Measurements from ENCODE around the gene LGALSL.

LGALSL gene

DNA sequence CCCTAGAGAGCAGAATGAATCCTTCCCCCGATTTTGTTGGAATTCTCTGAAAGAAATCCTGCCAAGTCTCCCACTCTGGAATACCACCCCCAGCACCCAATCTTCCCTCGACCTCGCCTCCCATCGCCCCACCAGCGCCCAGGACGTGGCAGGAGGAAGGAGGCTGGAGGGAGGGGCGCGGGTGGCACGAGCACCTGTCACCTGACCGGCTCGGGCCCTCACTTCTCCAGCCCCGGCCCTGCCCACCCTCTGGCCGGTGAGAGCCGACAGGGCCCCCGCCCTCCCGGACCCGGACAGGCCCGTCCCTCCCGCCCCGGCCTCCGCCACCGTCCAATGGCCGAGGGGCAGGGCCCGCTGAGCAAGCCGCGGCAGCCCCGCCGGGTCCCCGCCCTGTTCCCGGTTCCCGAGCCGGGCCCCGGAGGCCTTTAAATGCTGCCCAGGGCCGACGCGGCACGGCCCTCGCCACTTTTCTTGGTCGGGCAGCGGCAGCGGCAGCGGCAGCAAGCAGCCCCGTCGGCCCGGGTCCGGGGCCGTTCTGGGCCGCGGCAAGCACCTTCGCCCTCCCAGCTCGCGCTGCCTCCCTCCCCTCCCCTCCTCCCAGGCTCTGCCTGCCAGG, at the start of gene LGALSL:
TSS of gene LGALSL (plus strand) at position 393 of the 616 bp plus-strand sequence. CDS start 384 bp downstream, outside the sequence.
- DNase-seq = peak; percentile 85

DNA sequence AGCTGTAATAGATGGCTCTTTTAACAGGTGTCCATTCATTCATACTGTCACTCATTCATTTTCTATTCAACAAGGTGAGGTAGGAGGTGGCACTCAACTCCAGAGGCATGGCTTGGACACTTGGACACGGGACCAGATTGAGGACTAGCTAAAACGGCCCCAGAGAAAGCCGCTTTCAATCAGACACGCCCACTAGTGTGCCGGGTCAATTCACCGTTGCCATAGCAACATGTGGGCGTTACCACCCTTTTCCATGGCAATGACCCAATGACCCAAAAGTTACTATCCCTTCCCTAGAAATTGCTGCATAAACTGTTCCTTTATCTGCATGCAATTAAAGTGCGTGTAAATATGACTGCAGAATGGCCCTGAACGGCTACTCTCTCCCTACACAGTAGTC, 49.2 kb upstream of the LGALSL start:
- no peak for DNase-seq

GRCh38 chr2:64405581-64406406, 48.2 kb upstream of the LGALSL start:
- DNase-seq = no peak

DNA sequence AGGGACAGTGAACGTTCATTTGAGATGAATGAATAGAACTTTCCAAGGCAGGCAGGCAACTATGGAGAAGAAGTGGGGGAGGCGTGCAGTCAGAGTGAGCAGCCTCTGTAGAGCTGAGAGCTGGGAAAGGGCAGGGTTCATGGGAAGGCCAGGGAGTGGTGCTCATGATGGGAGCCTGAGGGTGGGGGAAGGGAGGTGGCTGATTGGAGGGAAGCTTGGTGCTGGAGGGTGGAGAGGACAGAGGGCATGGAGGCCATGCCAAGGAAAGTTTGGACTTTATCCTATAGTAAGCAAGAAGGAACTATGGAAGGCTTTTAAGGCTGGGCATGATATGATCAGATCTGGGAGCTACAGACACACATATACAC, 47.6 kb upstream of the LGALSL start:
- no peak for DNase-seq

DNA sequence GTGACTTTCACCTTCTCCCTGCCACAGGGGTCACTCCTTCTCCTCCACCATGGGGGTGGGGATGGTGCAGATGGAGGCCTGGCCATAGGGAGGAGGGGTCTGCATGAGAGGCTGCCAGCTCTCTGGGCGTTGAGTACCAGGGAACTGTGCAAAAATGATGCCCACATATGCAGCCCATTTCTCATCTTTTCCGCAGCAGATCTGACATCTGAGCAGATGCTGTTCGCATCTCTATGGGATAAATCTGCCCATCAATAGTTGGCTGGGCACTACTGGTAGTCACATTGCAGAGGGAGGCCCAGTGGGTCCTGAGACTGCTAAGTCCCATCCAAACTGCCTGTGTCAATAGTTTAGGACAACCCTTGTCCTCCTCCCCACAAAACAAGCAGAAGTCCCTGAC, 45.9 kb upstream of the LGALSL start:
- DNase-seq = no peak

DNA sequence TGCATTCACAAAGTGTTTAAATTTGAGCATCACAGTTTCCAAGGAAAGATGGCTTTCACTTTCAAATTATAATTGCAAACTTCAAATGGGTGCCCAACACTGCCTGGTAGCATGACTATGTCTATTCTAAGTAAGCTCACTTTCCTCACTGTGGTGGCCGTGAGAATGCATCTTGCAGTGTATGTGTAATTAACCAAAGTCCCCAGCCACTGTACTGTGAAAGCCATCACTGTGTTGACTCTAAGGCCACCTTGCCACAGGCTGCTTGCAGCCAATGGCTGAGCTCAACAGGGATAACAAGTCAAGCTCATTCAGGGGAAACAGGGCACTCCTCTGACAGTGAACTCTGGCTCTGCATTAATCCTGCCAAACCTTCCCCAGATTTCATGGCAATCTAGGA, 43.3 kb upstream of the LGALSL start:
- no peak for DNase-seq

- DNase-seq = no peak
These were observed 41.3 kb upstream of the LGALSL start for GRCh38 chr2:64412671-64413070.

- DNase-seq = no peak
These were observed 39.1 kb upstream of the LGALSL start for GRCh38 chr2:64414736-64415435.

DNA sequence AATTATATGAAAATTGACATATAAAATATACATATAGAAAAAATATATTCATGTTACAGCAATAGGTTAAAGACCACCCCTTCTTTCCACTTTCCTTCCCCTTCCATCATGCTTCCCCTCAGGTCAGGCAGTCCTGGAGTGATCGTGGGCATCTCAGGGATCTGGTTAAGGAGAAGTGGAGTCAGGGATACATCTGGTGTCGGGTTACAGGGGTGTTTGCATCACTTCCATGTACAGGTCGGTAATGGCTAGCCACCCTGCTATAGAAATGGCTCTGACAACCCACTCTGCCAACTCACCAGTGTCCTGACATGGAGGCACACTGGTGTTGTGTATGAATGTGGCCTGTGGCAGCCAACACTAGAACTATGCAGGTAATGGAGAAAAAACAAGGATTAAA, 36.3 kb upstream of the LGALSL start:
- no peak for DNase-seq

DNA sequence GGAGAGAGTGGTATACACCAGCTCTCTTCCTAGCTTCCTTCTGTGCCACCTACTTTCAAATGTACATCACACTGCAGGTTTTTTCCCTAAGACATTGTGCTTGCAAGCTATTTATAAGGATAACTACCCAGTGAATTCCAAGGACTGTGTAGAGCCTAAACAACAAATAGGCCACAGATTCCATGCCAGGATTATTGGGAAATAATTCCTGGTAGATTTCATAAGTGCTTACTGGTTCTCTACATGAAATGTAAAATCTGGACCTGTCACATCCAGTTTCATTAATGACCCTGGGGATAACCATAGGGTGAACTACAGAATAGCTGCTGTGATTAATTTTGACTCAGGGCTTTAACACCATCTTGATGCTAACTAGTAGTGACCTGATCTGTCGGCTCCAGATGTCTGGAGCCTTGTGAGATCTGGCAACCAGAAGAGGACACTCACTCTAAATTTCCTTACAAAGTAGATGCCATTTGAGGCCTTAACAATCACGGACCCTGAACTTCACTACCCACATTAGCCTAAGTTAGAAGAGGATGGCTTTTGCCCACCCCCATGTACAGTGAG, 34.3 kb upstream of the LGALSL start:
- DNase-seq = no peak

- no peak for DNase-seq
These were observed 33.3 kb upstream of the LGALSL start for GRCh38 chr2:64420677-64421076.

DNA sequence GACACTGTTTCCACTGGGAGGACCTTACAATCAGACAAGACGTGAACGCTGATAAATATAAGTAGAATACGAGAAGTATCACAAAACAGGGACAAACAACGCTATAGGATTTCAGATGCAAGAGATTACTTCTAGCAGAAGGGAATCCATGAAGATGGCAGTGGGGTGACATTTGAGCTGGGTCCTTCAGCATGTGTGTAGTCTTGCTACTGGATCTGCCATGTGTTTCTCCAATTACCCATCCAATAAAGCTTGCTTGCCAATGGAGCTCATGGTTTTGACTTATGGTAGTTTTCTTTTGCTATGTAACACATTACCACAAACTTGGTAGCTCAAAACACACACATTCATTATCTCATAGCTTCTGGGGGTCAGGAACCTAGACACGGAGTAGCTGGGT, 32.8 kb upstream of the LGALSL start:
- DNase-seq = no peak

GRCh38 chr2:64422466-64422865, 31.5 kb upstream of the LGALSL start:
- no peak for DNase-seq

- DNase-seq = no peak
These were observed 30.7 kb upstream of the LGALSL start for GRCh38 chr2:64423303-64423702.

DNA sequence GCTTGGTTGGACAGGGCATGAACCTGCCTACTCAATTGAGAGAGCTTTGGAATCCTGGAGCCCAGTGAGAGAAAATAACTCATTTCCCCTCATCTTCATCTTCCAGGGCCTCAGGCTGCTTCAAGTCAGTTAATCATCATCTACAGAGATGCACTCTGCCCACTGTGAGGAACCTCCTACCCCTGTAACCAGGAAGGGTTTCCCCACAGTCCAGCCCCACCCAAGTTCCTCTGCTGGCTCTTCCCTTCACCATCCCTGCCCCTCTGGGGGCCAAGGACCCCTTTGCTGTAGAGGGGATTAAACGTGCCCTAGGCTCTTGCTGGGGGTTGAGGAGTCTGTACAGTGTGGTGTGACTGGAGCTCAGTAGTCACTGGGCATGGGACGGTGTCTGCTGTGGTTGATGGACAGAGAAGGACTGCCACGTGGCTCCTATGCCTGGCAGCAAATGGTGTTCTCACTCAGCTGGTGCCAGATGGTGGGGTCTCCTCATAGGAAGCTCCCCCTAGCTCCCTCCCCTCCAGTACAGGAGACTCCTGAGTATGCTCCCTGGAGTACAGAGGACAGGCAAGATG, 29.5 kb upstream of the LGALSL start:
- no peak for DNase-seq

- DNase-seq = no peak
These were observed 27.6 kb upstream of the LGALSL start for GRCh38 chr2:64426183-64426952.

DNA sequence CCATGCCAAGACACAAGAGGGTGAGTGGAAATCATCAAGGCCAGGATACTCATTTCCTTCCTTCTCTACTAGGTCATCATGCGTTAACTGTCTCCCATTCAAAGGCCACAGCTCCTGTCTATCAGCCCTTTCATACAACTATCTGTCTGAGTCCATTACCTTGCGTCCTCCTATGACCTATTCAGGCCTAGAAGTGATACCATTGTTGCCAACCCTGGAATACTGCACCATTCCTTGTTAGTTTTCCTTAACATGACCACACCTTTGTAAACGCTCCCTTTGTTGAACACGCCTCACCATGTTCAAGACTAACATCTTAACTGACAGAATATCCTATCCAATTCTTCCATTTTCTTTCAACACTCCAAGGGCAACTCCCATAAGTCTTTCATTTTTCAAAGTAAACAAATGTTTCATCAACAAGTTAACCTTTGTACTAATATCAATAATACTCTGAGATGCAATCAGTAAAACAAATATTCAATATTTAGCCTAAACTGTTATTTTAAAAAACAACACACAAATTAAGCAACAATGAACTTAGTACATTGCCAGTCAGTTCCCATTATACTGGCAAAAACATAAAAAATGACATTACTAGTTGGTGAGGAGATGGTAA, 19.8 kb upstream of the LGALSL start:
- DNase-seq = no peak

DNA sequence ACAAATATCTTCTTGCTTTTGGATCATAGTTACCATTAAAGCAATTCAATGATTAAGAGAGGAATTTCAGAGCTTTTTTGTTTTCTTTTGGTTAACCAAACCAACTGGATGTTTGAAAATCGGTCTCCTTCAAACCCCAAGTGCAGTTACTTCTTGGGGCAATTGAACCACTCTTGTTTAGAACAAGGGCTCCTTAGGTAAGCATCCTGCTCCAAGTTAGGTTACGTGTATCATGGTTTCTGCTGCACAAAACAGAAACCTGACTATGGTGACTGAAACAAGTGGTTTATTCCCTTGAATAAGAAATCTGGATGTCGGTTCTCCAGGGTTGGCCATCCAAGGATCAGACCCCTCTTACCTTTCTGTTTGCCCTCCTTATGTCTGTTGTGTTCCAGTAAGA, 16.1 kb upstream of the LGALSL start:
- no peak for DNase-seq

- DNase-seq = no peak
These were observed 14.8 kb upstream of the LGALSL start for GRCh38 chr2:64439194-64439593.

GRCh38 chr2:64440843-64441242, 13.1 kb upstream of the LGALSL start:
- DNase-seq = no peak

DNA sequence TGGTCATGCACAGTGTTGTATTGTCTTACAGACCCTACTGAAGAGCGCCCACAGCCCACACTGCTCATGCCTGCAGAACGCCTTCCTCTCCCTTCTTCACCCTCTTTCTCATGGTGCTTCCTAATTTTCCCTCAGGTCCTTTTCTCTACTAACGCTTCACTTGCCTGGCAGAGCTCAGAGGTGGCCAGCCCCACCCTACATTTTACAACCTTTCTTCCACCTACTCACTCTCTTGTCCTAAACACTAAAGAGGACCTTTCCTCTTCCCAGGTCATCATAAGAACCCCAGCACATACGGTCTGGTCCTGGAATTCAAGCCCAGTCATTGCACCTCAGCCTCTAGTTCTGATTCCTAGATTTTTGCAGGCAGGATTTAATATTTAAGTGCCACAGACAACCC, 11.7 kb upstream of the LGALSL start:
- DNase-seq = no peak

- DNase-seq = no peak
These were observed 11.0 kb upstream of the LGALSL start for GRCh38 chr2:64442801-64443429.

Data from 8988T (cell line).